ENCODE results near the gene REG1A.

REG1A gene, protein sequence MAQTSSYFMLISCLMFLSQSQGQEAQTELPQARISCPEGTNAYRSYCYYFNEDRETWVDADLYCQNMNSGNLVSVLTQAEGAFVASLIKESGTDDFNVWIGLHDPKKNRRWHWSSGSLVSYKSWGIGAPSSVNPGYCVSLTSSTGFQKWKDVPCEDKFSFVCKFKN

GRCh38 chr2:79120194-79120713 lies at the start of gene REG1A:
Gene REG1A (plus strand): TSS chr2:79120488. CDS start chr2:79120862, 374 bp downstream.
- DNase-seq (ENCODE audit: low read depth in 2 of 2): no peak

DNA sequence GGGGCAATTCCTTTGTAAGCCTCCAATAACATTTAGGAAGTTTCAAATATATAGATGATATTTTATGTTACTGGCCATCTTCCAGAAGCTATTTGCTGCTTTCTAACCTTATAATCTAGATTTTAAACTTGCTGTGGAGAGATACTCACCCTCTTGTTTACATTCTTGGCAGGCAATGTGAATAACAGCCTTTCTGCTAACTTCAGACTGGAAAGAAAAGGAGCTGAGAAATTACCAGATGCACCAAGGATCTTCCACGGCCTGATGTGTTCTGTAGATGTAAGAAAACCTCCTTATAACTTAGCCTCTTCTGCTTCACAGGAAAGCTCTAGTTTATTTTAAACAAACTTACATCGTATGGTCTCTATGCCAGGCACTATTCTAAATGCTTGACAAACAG lies 49.2 kb upstream of the REG1A start:
- DNase-seq (ENCODE audit: low read depth in 2 of 2): no peak

DNA sequence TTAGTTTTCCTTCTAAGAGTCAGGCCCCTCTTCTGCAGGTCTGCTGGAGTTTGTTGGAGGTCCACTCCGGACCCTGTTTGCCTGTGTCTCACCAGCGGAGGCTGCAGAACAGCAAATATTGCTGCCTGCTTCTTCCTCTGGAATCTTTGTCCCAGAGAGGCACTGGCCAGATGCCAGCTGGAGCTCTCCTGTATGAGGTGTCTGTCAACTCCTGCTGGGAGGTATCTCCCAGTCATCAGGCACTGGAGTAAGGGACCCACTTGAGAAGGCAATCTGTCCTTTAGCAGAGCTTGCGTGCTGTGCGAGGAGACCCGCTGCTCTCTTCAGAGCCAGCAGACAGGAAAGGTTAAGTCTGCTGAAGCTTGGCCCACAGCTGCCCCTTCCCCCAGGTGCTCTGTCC lies 37.3 kb upstream of the REG1A start:
- DNase-seq (ENCODE audit: low read depth in 2 of 2): no peak

DNA sequence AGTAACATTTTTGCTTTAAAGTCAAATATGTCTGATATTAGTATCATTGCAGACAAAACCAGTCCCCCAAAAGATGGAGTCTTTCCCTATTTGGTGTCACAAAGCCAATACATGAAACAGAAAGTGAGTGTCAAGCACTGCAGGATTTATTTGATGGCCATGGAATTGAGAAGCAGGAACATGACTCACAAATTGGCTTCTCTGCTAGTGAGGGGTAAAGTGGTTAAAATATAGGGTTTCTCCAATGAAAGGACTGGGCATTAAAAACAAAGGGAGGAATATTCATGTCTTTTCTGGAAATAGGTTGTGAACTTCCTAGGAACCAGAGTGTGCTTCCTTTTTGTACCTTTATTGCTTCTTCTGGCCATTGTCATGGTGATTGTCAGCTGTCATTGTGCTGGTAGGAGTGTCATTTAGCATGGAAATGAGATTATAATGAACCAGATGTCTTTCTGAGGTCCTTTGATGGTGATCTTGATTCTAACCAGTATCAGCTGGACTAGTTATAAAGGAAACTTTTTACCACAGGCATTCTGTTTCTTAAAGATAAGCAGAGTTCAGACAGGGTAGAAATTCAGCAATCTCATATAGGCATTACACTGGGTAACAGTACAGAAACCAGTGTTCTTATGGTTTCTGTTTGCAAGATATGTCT lies 36.6 kb upstream of the REG1A start:
- DNase-seq (ENCODE audit: low read depth in 2 of 2): no peak

DNA sequence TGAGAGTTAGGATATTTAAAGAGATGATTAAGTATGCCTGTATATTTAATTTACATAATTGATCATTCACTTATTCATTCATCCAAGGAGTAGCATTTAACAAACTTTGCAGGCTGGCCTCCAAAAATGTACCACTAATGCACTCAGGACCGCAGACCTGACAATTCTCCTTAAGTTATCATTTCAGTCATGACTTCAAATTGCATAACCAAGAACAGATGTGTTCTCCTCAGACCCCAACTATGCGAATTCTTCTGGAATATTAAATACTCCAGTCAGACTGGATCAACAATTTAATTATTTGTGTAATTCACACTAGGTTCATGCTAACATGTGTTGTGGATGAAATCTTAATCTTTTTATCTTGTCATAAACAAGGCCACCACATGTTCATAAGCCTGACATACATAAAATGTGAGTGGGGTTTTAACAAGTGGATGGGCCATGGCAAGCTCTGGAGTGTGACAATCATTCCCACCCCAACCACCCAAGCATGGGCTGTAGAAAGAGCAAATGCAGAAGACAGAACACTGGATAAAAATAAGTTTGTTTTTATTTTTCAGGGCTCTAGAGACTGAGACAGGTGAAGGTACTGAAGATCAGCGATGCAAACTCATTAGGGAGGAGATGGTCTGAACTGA lies 35.7 kb upstream of the REG1A start:
- no peak for DNase-seq (ENCODE audit: low read depth in 2 of 2)

GRCh38 chr2:79085382-79085781 lies 34.9 kb upstream of the REG1A start:
- DNase-seq (ENCODE audit: low read depth in 2 of 2): no peak

GRCh38 chr2:79086255-79086654 lies 34.0 kb upstream of the REG1A start:
- no peak for DNase-seq (ENCODE audit: low read depth in 2 of 2)

DNA sequence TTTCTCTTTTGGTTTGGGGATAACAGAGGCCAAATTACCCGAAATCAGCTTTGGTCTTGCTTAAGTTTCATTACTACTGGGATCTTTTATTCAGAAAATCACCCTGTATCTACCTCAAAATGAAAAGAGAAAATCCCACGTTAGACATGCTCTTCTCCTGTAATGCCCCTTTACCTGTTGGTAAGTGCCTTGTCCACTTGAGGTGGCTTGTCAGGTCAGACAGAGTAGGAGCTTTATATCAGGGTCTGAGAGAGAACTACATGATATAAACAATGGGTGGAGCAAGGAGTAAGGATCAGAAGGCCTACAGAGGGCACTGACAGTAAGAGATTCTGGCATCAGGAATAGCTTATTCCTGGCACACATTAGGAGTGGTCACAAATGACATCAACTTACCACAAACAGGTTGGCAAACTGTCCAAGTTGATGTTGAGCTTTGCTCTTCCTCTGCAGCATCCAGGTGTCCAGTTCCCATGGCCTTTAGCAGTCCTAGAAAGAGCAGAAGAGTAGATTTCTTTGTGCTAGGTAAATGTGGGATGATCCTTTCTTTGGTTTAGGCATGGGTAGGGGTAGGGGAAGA lies 32.4 kb upstream of the REG1A start, which contains the start of gene REG1B:
TSS of gene REG1B (minus strand) at position 209 of the 580 bp plus-strand sequence. CDS start 381 bp downstream, outside the sequence.
- DNase-seq (ENCODE audit: low read depth in 2 of 2): no peak

DNA sequence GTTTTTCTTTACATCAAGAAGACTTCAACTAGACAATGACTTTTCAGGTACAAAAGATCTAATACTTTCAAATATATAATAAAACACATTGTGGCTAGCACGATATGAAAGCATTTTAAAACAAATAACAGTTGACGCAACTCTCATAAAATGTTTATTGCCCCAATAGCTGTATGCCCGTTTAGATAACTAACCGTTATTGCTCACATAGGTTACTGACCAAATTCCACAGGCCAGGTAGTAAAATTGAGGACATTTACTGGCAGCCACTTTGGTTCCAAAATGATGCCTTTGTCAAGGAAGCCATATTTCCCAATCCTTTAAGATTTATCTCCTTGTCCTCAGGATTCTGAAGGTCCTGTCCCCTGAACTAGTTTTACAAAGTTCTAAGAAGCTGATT lies 29.6 kb upstream of the REG1A start:
- DNase-seq (ENCODE audit: low read depth in 2 of 2): no peak

DNA sequence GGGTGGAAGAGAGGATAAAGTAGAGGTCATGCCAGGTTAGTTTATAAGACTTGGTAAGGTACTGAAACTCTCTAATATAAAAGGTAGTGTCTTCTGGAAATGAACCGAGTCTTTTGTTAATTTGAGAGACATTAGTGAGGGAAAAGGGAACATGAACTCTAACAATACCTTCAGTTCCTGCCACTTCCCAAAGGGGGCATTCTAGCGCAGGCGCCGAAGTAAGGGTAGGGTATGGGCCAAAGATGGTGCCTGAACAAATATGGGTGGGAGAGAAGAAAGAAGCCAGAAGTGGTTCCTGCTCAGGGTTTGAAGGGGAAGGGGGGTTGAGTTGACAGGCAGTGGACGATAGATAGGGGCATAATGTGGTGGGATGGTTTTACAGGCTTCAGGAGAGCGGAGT lies 22.4 kb upstream of the REG1A start:
- no peak for DNase-seq (ENCODE audit: low read depth in 2 of 2)

- no peak for DNase-seq (ENCODE audit: low read depth in 2 of 2)
These were observed 21.1 kb upstream of the REG1A start for GRCh38 chr2:79099140-79099686.

DNA sequence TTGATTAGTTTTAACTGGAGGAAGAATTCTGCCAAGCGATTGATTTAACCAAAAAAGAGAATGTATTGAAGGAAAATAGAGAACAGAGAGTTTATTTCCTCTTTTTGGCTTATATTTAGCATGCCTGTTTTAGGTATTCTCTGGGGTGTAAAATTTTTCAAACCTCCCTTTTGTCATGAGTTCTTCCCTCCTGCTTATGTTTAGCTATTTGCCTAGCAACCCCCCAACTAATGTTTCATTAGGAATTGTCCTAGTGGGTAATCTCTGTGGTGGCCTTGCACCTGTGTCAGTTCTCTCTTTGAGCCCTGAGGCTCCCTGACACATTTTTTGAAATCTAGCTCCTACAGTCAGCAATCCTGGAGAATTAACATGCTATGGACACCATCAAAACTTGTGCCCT lies 20.0 kb upstream of the REG1A start:
- no peak for DNase-seq (ENCODE audit: low read depth in 2 of 2)

- no peak for DNase-seq (ENCODE audit: low read depth in 2 of 2)
These were observed 19.3 kb upstream of the REG1A start for GRCh38 chr2:79101024-79101423.

- no peak for DNase-seq (ENCODE audit: low read depth in 2 of 2)
These were observed 17.1 kb upstream of the REG1A start for GRCh38 chr2:79103214-79103613.

- DNase-seq (ENCODE audit: low read depth in 2 of 2): no peak
These were observed 15.0 kb upstream of the REG1A start for GRCh38 chr2:79105259-79105658.

- DNase-seq (ENCODE audit: low read depth in 2 of 2): no peak
These were observed 8.0 kb upstream of the REG1A start for GRCh38 chr2:79112269-79112668.

DNA sequence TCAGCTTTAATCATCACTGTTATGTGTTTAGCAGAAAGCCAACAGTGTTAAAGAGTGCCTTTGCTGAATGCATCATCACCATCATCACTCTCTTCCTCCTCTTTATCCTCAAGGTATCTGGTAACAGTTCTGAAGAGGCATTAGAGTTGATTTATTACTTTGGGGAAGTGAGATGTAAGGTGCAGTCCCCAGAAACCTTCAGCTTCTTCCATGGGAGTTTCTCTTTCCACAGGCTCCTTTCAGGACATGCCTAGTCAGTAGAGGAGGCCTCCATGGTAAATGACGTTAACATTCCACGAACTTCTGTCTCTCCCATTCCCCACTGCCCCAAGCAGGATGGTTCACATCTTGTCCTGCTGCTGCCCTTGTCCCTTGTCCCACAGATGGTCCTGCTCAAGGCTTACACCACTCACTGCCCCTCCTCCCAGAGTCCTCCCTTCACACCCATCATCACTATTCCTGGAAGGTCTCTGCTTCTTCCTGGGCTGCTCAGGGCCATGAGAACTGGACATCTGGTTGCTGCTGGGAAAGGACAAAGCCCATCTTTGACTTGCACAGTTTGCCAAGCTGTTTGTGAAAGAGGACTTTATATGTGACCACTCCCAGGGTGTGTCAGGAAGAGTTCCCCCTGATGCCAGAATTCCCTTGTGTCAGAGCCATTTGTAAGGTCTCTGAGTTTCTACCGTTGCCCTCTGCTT lies 5.3 kb upstream of the REG1A start:
- no peak for DNase-seq (ENCODE audit: low read depth in 2 of 2)

DNA sequence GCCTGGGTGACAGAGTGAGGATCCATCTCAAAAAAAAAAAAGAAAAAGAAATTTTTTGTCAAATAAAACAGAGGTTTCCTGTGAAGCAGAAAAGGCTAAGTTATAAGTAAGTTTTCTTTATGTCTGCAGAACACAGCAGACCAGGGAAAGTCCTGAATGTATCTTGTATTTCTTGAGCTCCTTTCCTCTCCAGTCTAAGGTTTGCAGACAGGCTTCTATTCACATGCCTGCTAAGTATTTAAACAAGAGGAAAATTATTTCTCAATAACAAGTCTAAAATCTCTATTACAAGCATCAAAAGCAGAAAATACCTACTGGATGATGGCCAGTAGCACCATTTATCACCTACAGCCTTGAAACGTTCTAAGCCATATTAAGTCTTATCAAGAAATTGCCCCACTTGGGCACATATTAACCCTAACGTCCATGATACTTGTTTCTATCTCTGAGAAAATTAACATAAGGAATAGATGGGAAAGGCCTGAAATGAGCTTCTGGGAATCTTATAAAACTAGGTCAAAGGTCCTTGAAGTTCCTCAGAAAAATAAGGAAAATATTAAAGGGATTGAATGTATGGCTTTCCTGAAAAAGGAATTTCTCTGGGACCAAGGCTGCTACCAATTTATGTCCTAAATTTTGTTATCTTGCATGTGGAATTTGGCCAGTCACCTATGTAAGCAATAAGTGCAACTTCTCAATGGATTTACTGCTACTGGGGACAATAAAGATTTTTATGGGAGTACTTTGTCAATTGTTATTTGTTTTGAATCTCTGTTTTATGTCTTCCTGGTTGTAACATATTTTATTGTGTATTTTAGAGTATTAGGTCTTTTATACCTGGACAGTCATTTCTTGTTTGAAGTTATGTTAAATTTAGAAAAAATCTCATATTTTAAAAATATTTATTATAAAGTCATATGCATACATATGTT lies 3.0 kb upstream of the REG1A start:
- DNase-seq (ENCODE audit: low read depth in 2 of 2): no peak

DNA sequence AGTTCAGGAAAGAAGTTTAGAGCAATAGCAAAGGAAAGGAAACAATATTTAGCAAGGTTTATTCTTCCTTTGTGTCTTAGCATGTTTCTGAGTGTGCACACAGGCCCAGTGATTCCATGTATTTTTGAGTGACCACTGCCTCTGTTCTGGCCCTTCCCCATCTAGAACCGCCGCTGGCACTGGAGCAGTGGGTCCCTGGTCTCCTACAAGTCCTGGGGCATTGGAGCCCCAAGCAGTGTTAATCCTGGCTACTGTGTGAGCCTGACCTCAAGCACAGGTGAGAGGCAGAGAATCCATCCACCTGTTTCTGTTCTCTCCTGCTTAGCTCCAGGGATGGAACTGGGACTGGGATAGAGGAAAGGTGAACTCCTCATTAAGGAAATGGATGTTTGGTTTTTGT lies 2.4 kb downstream of the REG1A start:
- no peak for DNase-seq (ENCODE audit: low read depth in 2 of 2)

- no peak for DNase-seq (ENCODE audit: low read depth in 2 of 2)
These were observed 4.8 kb downstream of the REG1A start for GRCh38 chr2:79124907-79125720.
